SK-N-SH (cell line): Measurements from ENCODE around the gene C2orf49. TPM values are rescaled to one million over a fixed set of nuclear protein-coding genes. Genes with fewer than 3 reads are reported as not detected.
A peak's percentile ranks its signal among the peaks of the same experiment; 100 is the strongest.
"Not testable (repeated sequence)": the region's sequence is repeated elsewhere in the genome, so short reads cannot be mapped to it uniquely, and the experiment has no call there.

Experiments
- CTCF ChIA-PET: fragments of 300-600, 350-600 bp; formaldehyde crosslinking; extraction: SDS; loops from one replicate; lab custom pipeline; 2021; lab: Yijun Ruan, JAX
- POLR2A ChIA-PET: fragments of 350-600 bp; sonication (Branson Sonifier 250); formaldehyde crosslinking; extraction: SDS; loops from one replicate; lab custom pipeline; 2020; ENCODE audit warnings: antibody characterized with exemption, inconsistent platforms; lab: Yijun Ruan, JAX
- DNase-seq: peaks from one replicate; pipeline ENCODE4 v3.0.0; 2012
- H2AFZ ChIP-seq: fragments of 200-600 bp; sonication (generic); 2 replicates; pipeline ENCODE4 v1.8.1; 2016; ENCODE audit warnings: antibody characterized with exemption, mild to moderate bottlenecking, low read depth
- H3F3A ChIP-seq: fragments of 200-600 bp; sonication (generic); replicated peaks from 2 replicates; pipeline ENCODE3; 2016; ENCODE audit warnings: antibody characterized with exemption, mild to moderate bottlenecking; ENCODE audit not compliant: insufficient read depth
- H3K27ac ChIP-seq, 2 experiments: fragments of 200-500 bp in 1 of 2; fragments of 200-600 bp in 1 of 2; sonication (Bioruptor generic) in 1 of 2; sonication (generic), shearing (Covaris generic) in 1 of 2; 2 replicates each; pipeline versions ENCODE4 v1.5.1 to v1.6.1; 2014 to 2016; ENCODE audit warnings: low read depth in 2 of 2, inconsistent platforms in 1 of 2, low read length in 1 of 2, mild to moderate bottlenecking in 1 of 2, mixed read lengths in 1 of 2
- H3K27me3 ChIP-seq: fragments of 200-600 bp; sonication (generic), shearing (Covaris generic); 2 replicates; pipeline ENCODE4 v1.6.1; 2016; ENCODE audit warnings: mixed run types; ENCODE audit not compliant: insufficient read depth
- H3K36me3 ChIP-seq, 2 experiments: fragments of 200-500 bp in 1 of 2; fragments of 200-600 bp in 1 of 2; sonication (Bioruptor generic) in 1 of 2; sonication (generic) in 1 of 2; replicated peaks in 1 of 2; 2 replicates each; pipeline versions ENCODE3 to v1.5.1; 2014 to 2016; ENCODE audit warnings: low read length in 1 of 2, mild to moderate bottlenecking in 1 of 2; ENCODE audit not compliant: insufficient read depth in 2 of 2, control insufficient read depth in 1 of 2
- H3K4me1 ChIP-seq, 2 experiments: fragments of 200-500 bp in 1 of 2; fragments of 200-600 bp in 1 of 2; sonication (Bioruptor generic) in 1 of 2; sonication (generic), shearing (Covaris generic) in 1 of 2; 2 replicates each; pipeline versions ENCODE4 v1.5.1 to v1.6.1; 2014 to 2016; ENCODE audit warnings: low read depth in 1 of 2, low read length in 1 of 2, mixed run types in 1 of 2; ENCODE audit not compliant: insufficient read depth in 2 of 2, control insufficient read depth in 1 of 2
- H3K4me2 ChIP-seq: fragments of 200-600 bp; sonication (generic), shearing (Covaris generic); 2 replicates; pipeline ENCODE4 v1.6.1; 2017; ENCODE audit warnings: mixed run types
- H3K4me3 ChIP-seq, 2 experiments: fragments of 200-500 bp in 1 of 2; fragments of 200-600 bp in 1 of 2; sonication (Bioruptor generic) in 1 of 2; sonication (generic), shearing (Covaris generic) in 1 of 2; 2 replicates each; pipeline versions ENCODE4 v1.5.1 to v1.8.1; 2014 to 2016; ENCODE audit warnings: low read depth in 2 of 2, inconsistent platforms in 1 of 2, low read length in 1 of 2, mild to moderate bottlenecking in 1 of 2, mixed read lengths in 1 of 2, moderate library complexity in 1 of 2
- H3K79me2 ChIP-seq: fragments of 200-600 bp; sonication (generic); 2 replicates; pipeline ENCODE4 v1.8.1; 2017; ENCODE audit warnings: mild to moderate bottlenecking; ENCODE audit not compliant: insufficient read depth
- H3K9ac ChIP-seq: fragments of 200-600 bp; sonication (generic); 2 replicates; pipeline ENCODE4 v1.6.1; 2017; ENCODE audit warnings: mixed run types
- H3K9me2 ChIP-seq: fragments of 200-600 bp; sonication (generic); 2 replicates; pipeline ENCODE4 v1.6.1; 2017; ENCODE audit warnings: mixed run types
- H3K9me3 ChIP-seq: fragments of 200-600 bp; sonication (generic); 2 replicates; pipeline ENCODE4 v1.6.1; 2017; ENCODE audit warnings: mixed run types, mild to moderate bottlenecking, moderate library complexity
- H4K20me1 ChIP-seq: fragments of 200-600 bp; sonication (generic); 2 replicates; pipeline ENCODE4 v1.6.1; 2017; ENCODE audit warnings: mild to moderate bottlenecking, mixed run types; ENCODE audit not compliant: insufficient read depth
- EP300 ChIP-seq, 2 experiments: IDR thresholded peaks; 2 replicates each; pipeline versions ENCODE4 v1.4.0 to v1.6.1; 2012; ENCODE audit warnings: borderline replicate concordance in 1 of 2, low read depth in 1 of 2, low read length in 1 of 2
- JUND ChIP-seq: IDR thresholded peaks from 2 replicates; pipeline ENCODE4 v1.4.0; 2012
- PBX3 ChIP-seq: IDR thresholded peaks from 2 replicates; pipeline ENCODE4; 2012
- POLR2AphosphoS5 ChIP-seq: IDR thresholded peaks from 2 replicates; pipeline ENCODE4 v1.6.1; 2012; ENCODE audit warnings: low read depth, low read length
- RCOR1 ChIP-seq: fragments of 150-350 bp; IDR thresholded peaks from 2 replicates; pipeline ENCODE4 v1.6.1; 2017; ENCODE audit warnings: antibody characterized with exemption, low read length
- RFX5 ChIP-seq: IDR thresholded peaks from 2 replicates; pipeline ENCODE4 v1.6.1; 2012; ENCODE audit warnings: mild to moderate bottlenecking, improper control_type of control experiment, low read length
- SIN3A ChIP-seq: IDR thresholded peaks from 2 replicates; pipeline ENCODE4 v1.6.1; 2012; ENCODE audit warnings: low read depth, mild to moderate bottlenecking, low read length, moderate library complexity, borderline replicate concordance
- TCF12 ChIP-seq: IDR thresholded peaks from 2 replicates; pipeline ENCODE4 v1.4.0; 2012
- TEAD4 ChIP-seq: IDR thresholded peaks from 2 replicates; pipeline ENCODE4 v1.4.0; 2012; ENCODE audit warnings: mild to moderate bottlenecking, borderline replicate concordance; ENCODE audit not compliant: insufficient read depth
- YY1 ChIP-seq: IDR thresholded peaks from 2 replicates; pipeline ENCODE4 v1.4.0; 2012; ENCODE audit warnings: low read depth, mild to moderate bottlenecking
- WGBS: methylation state at CpG from one replicate; pipeline ENCODE4 v1.1.6; 2017; ENCODE audit warnings: low lambda C conversion rate; 5-methylcytosine and 5-hydroxymethylcytosine counted together
- polyA plus RNA-seq, 3 experiments: library from polyadenylated mRNA; depleted of rRNA; stranded (reverse); fragments of >200 nt; gene quantifications; 2 replicates each; pipeline ENCODE4 v1.2.3, GENCODE V29; 2012

Gene C2orf49
- polyA plus RNA-seq, 1 of the 3 experiments (the other 2 are of a cell fraction): 7.6 TPM

GRCh38 chr2:105324101-105324500 is 13.2 kb upstream of the C2orf49 start:
- peaks cover 0 to 3% of the 10 kb centered on the region in 2 experiments for H3K36me3 ChIP-seq
- H3K9me2 ChIP-seq: no peaks in the 10 kb centered on the region
- no peak overlapping the region for H3K4me3 ChIP-seq
- 84% methylated on average over 4 of the region's 4 CpGs for WGBS
- H3K4me2 ChIP-seq: no peak overlapping the region
- H3K9me3 ChIP-seq: no peaks in the 10 kb centered on the region
- H3K79me2 ChIP-seq: peaks cover 35% of the 10 kb centered on the region
- no peaks in the 10 kb centered on the region for H3F3A ChIP-seq
- H3K4me1 ChIP-seq: peaks cover 0 to 8% of the 10 kb centered on the region in 2 experiments; a peak in 2 of 4 replicates
- TF ChIP-seq SIN3A: no peak
- no peak for TF ChIP-seq PBX3
- TF ChIP-seq POLR2AphosphoS5: no peak
- TF ChIP-seq JUND: no peak
- TF ChIP-seq EP300 (IDR thresholded peaks at IDR 0.05; ENCODE audit: borderline replicate concordance in 1 of 2, low read depth in 1 of 2, low read length in 1 of 2): no peak
- ChIA-PET POLR2A (no interaction called here), CTCF (interaction anchor here (0.6 to 1.8 kb wide), 2 partner anchors 29 to 780 kb away, joined by 3 to 4 read pairs; no protein-coding TSS in a partner anchor)
- H4K20me1 ChIP-seq: no peaks in the 10 kb centered on the region
- no peak for DNase-seq
- no peak overlapping the region; a peak in 1 of 4 replicates for H3K27ac ChIP-seq
- no peaks in the 10 kb centered on the region for H3K27me3 ChIP-seq
- H2AFZ ChIP-seq: no peak overlapping the region
- no peak overlapping the region for H3K9ac ChIP-seq

GRCh38 chr2:105324732-105325131 is 12.6 kb upstream of the C2orf49 start:
- H3K4me1 ChIP-seq: peaks cover 0 to 8% of the 10 kb centered on the region in 2 experiments; a peak in 2 of 4 replicates
- CTCF ChIA-PET: interaction anchor here (1.2 to 1.8 kb wide), 2 partner anchors 8 to 30 kb away, joined by 3 to 4 read pairs; no protein-coding TSS in a partner anchor

GRCh38 chr2:105325389-105325963 is 11.9 kb upstream of the C2orf49 start:
- H3K27ac ChIP-seq: 0 out of 4 replicates have a peak overlapping the region, but pooled peaks of 1 of the 2 experiments have one; percentile 19
- no peak for TF ChIP-seq TEAD4
- 0 out of 2 replicates have a peak, but pooled peaks have one; percentile 15 for TF ChIP-seq TCF12
- TF ChIP-seq, all 33 proteins: peak for 1
- no peak overlapping the region for H3K4me2 ChIP-seq

More at GRCh38 chr2:105324732-105325131, 12.6 kb upstream of the C2orf49 start:
- POLR2A ChIA-PET: no interaction called here
- Histone ChIP-seq H3K4me3 (no peak overlapping the region), H2AFZ (no peak overlapping the region), H4K20me1 (no peaks in the 10 kb centered on the region), H3K4me2 (no peak overlapping the region), H3K9me3 (no peaks in the 10 kb centered on the region), H3K27ac (peak overlapping the region in 1 of 2 experiments; percentile 22; a peak in 2 of 4 replicates), H3K27me3 (no peaks in the 10 kb centered on the region), H3K79me2 (peaks cover 33% of the 10 kb centered on the region), H3K36me3 (peaks cover 0 to 3% of the 10 kb centered on the region in 2 experiments), H3K9me2 (no peaks in the 10 kb centered on the region), H3F3A (no peaks in the 10 kb centered on the region), H3K9ac (no peak overlapping the region)
- no peak for TF ChIP-seq RCOR1
- TF ChIP-seq RFX5: no peak
- no peak for TF ChIP-seq YY1
- DNase-seq: no peak
- 92% methylated on average over 4 of the region's 4 CpGs for WGBS

GRCh38 chr2:105327271-105327670 is 10.1 kb upstream of the C2orf49 start:
- H3K27me3 ChIP-seq, H3K4me3 ChIP-seq, H3K4me2 ChIP-seq, H3K9me2 ChIP-seq, H3K36me3 ChIP-seq, DNase-seq, POLR2A ChIA-PET, H3K27ac ChIP-seq, H3K9me3 ChIP-seq, H4K20me1 ChIP-seq, H2AFZ ChIP-seq, H3K9ac ChIP-seq, H3F3A ChIP-seq: not testable (repeated sequence)
- peaks cover 35% of the 10 kb centered on the region for H3K79me2 ChIP-seq
- WGBS: 93% methylated on average over 3 of the region's 3 CpGs
- peaks cover 0 to 15% of the 10 kb centered on the region in 2 experiments for H3K4me1 ChIP-seq
- CTCF ChIA-PET: interaction anchor here (0.6 kb wide), 1 partner anchor 35 kb away, joined by 3 read pairs; no protein-coding TSS in a partner anchor

More at GRCh38 chr2:105325389-105325963, 11.9 kb upstream of the C2orf49 start:
- 77% methylated on average over 3 of the region's 3 CpGs for WGBS
- no peaks in the 10 kb centered on the region for H3K27me3 ChIP-seq
- peaks cover 0 to 12% of the 10 kb centered on the region in 2 experiments for H3K4me1 ChIP-seq
- H3K4me3 ChIP-seq: no peak overlapping the region
- no peak overlapping the region for H2AFZ ChIP-seq
- peaks cover 39% of the 10 kb centered on the region for H3K79me2 ChIP-seq
- POLR2A ChIA-PET: no interaction called here
- H3K9ac ChIP-seq: no peak overlapping the region
- H4K20me1 ChIP-seq: no peaks in the 10 kb centered on the region
- DNase-seq: no peak
- peaks cover 0 to 3% of the 10 kb centered on the region in 2 experiments for H3K36me3 ChIP-seq
- CTCF ChIA-PET: interaction anchor here (1.2 to 1.8 kb wide), 2 partner anchors 9 to 31 kb away, joined by 3 to 4 read pairs; no protein-coding TSS in a partner anchor
- no peaks in the 10 kb centered on the region for H3K9me2 ChIP-seq
- no peaks in the 10 kb centered on the region for H3F3A ChIP-seq
- H3K9me3 ChIP-seq: no peaks in the 10 kb centered on the region
